Adrenal gland (tissue), 12 donors: Measurements from ENCODE around the gene MLC1. TPM values are rescaled to one million over a fixed set of nuclear protein-coding genes. Genes with fewer than 3 reads are reported as not detected.

Experiments used
- DNase-seq, 7 donors: peaks; one replicate each; pipeline ENCODE4 v3.0.0-alpha.2; 2019 to 2020
- H3K27ac ChIP-seq, 5 donors: fragments of 200-600 bp; sonication (generic) in 4 of 5; 1 replicate in 3 of 5; 2 replicates in 2 of 5; pipeline versions ENCODE4 v1.5.1 to v1.8.0; 2016 to 2020; ENCODE audit warnings: mild to moderate bottlenecking in 1 of 5
- H3K27me3 ChIP-seq: fragments of 200-600 bp; 2 replicates; pipeline ENCODE4 v1.8.0; 2021
- H3K36me3 ChIP-seq, 2 donors: fragments of 200-600 bp; replicated peaks in 1 of 2; 1 replicate in 1 of 2; 2 replicates in 1 of 2; pipeline versions ENCODE4 v1.5.1 to v1.8.0; 2018 to 2022
- H3K4me1 ChIP-seq, 2 donors: fragments of 200-600 bp; replicated peaks in 1 of 2; 1 replicate in 1 of 2; 2 replicates in 1 of 2; pipeline versions ENCODE4 v1.5.1 to v1.8.0; 2018 to 2021
- H3K4me3 ChIP-seq, 4 donors: fragments of 200-600 bp; sonication (generic) in 3 of 4; one replicate each; pipeline ENCODE4 v1.5.1; 2016 to 2018
- H3K9me3 ChIP-seq, 3 donors: fragments of 200-600 bp; sonication (generic) in 1 of 3; replicated peaks in 1 of 3; 1 replicate in 2 of 3; 2 replicates in 1 of 3; pipeline versions ENCODE4 v1.5.1 to v1.8.0; 2016 to 2021
- POLR2A ChIP-seq, 2 donors: fragments of 450-650 bp; IDR thresholded peaks; one replicate each; pipeline ENCODE4 v1.6.1; 2017; ENCODE audit warnings: antibody characterized with exemption in 2 of 2, mild to moderate bottlenecking in 2 of 2, moderate library complexity in 1 of 2
- WGBS, 4 donors: extraction: QIAGEN DNeasy Blood & Tissue Kit in 2 of 4; methylation state at CpG; one replicate each; pipeline versions ENCODE4 v1.1.5 to v1.1.7; 2013 to 2017; 5-methylcytosine and 5-hydroxymethylcytosine counted together
- intact Hi-C, 2 donors: fragments of 100-400 bp; cut with DNase I; formaldehyde crosslinking; loops; one replicate each; pipeline versions ENCODE4 v1.14.1 to v1.15.0; 2022 to 2023
- polyA plus RNA-seq, 3 donors: library from polyadenylated mRNA; stranded (reverse); fragments of 200-250 nt in 2 of 3; fragments of 350-450 nt in 1 of 3; fragmentation: Illumina TruSeq in 1 of 3; extraction: RNeasy Lipid Tissue Mini Kit (QIAGEN cat#74804) in 1 of 3; gene quantifications; one replicate each; pipeline ENCODE4 v1.2.3, GENCODE V29; 2013 to 2014
- total RNA-seq, 9 donors: library from RNA; depleted of rRNA in 4 of 9; stranded (reverse); fragments of >200 nt in 4 of 9; fragments of 120-200 nt in 1 of 9; fragmentation: NEBNext Ultra II Directional in 1 of 9; extraction: Animal tissue kit (Norgen Biotek cat#: 25700) in 1 of 9; gene quantifications; one replicate each; pipeline versions ENCODE4 v1.1.0 to v1.2.4, GENCODE V29; 2013 to 2023
- TF ChIP-seq, protein P1 (sequence below), 6 experiments: fragments of 450-650 bp in 4 of 6; fragments of 200-600 bp in 2 of 6; sonication (generic) in 1 of 6; IDR thresholded peaks; 1 replicate in 5 of 6; 2 replicates in 1 of 6; pipeline versions ENCODE4 v1.5.1 to v1.8.0; 2016 to 2021; ENCODE audit warnings: antibody characterized with exemption in 6 of 6, mild to moderate bottlenecking in 2 of 6, moderate library complexity in 1 of 6
- donor health status: healthy with polysubstance abuse.
- donor health status: Bipolar disorder and iron deficiency.
- donor health status: DM: yes; HTN: yes; CAD: no.
- donor health status: DM: no; HTN: no; CAD: no.
- donor health status: DM: no; HTN: no; CAD: no.
- donor health status: DM: yes; HTN: yes; CAD: no.

Gene MLC1
- total and polyA plus RNA-seq, 12 donors = 0.03 to 0.22 TPM; not detected in 10

DNA sequence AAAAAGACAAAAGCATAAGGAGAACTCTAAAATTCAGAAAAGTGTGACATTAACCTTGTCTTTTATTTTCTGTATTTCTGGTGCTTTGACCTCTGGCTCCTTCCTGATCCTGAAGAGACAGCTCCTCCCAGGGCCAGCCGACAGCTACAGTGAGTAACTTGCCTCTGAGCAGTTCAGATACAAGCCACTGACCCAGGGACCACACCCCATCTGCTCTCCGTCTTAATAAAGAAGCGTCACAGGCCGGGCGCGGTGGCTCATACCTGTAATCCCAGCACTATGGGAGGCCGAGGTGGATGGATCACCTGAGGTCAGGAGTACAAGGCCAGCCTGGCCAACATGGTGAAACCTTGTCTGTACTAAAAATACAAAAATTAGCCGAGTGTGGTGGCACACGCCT, 6.5 kb downstream of the MLC1 start:
- H3K9me3 ChIP-seq = no peaks in the 10 kb centered on the region
- no peak overlapping the region for H3K27ac ChIP-seq
- intact Hi-C loops = no loop called here
- DNase-seq = no peak
- H3K4me3 ChIP-seq = no peak overlapping the region
- H3K27me3 ChIP-seq = peaks cover 5% of the 10 kb centered on the region
- WGBS, 4 donors = 82 to 92% (median 84%) methylated on average over 9 of the region's 9 CpGs
- no peak for TF ChIP-seq POLR2A (IDR thresholded peaks at IDR 0.05)
- TF ChIP-seq, protein P1, sequence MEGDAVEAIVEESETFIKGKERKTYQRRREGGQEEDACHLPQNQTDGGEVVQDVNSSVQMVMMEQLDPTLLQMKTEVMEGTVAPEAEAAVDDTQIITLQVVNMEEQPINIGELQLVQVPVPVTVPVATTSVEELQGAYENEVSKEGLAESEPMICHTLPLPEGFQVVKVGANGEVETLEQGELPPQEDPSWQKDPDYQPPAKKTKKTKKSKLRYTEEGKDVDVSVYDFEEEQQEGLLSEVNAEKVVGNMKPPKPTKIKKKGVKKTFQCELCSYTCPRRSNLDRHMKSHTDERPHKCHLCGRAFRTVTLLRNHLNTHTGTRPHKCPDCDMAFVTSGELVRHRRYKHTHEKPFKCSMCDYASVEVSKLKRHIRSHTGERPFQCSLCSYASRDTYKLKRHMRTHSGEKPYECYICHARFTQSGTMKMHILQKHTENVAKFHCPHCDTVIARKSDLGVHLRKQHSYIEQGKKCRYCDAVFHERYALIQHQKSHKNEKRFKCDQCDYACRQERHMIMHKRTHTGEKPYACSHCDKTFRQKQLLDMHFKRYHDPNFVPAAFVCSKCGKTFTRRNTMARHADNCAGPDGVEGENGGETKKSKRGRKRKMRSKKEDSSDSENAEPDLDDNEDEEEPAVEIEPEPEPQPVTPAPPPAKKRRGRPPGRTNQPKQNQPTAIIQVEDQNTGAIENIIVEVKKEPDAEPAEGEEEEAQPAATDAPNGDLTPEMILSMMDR (IDR thresholded peaks at IDR 0.05) = no peak
- H3K36me3 ChIP-seq = no peaks in the 10 kb centered on the region
- H3K4me1 ChIP-seq = no peaks in the 10 kb centered on the region

DNA sequence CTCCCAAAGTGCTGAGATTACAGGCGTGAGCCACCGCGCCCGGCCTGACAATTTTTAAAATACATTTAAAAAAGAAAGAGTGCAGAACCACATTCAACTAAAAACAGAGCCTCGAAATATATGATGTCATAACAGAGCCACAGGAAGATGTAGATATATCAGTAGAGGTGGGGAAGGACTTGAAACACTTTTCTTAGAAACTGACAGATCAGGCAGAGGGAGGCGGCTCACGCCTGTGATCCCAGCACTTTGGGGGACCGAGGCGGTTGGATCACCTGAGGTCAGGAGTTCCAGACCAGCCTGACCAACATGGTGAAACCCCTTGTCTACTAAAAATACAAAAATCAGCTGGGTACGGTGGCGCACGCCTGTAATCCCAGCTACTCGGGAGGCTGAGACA, 7.0 kb downstream of the MLC1 start:
- Histone ChIP-seq H3K9me3 (no peaks in the 10 kb centered on the region), H3K27ac (no peak overlapping the region), H3K36me3 (no peaks in the 10 kb centered on the region), H3K4me1 (no peaks in the 10 kb centered on the region), H3K27me3 (peaks cover under 1% of the 10 kb centered on the region), H3K4me3 (no peak overlapping the region)
- DNase-seq = no peak
- no peak for TF ChIP-seq POLR2A (IDR thresholded peaks at IDR 0.05)
- TF ChIP-seq, protein P1 (IDR thresholded peaks at IDR 0.05) = no peak
- 86 to 97% (median 90%) methylated on average over 13 of the region's 13 CpGs for WGBS, 4 donors
- intact Hi-C loops = no loop called here

DNA sequence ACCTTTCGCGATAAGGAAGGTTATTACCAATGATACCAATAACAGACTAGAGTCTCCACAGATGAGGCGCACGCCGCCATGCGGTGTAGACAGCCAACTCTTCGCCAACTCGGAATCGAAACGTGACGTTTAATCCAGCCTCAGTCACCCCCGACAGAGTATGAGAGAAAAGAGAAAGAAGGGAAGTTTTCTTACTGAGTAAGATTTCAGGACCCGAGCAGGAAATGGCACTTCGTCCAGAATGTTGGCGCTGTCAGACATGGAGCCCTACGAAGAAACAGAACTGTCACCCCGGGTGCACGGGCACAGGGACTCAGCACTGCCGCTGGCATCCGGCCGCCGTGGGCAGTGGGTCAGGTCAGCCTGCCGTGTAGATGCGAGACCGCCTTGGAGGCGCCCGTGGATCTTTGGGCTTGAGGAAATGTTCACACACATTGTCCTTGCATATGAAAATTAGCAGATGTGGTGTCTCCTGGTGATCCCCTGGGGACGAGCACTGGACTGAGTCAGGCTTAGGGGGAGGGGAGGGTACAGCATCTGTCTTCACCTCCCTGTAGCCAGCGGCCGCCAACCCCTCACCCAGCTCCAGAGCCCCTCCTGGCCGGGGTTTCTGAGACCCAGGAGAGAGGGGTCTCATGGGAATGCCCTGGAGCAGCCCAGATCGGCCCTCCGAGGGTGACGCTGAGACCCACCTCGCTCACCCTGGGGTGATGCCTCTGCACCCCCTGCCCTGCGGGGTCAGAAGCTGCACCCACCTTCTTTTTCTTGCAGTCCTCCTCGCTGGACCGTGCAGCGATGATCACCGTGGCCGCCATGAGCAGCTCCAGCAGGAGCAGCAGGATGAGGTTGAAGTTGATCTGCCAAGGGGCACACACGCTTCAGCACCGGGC, 8.3 kb downstream of the MLC1 start:
- Histone ChIP-seq H3K36me3 (no peaks in the 10 kb centered on the region), H3K4me1 (no peaks in the 10 kb centered on the region), H3K27me3 (peaks cover 5% of the 10 kb centered on the region), H3K4me3 (no peak overlapping the region), H3K9me3 (no peaks in the 10 kb centered on the region), H3K27ac (no peak overlapping the region)
- DNase-seq = no peak
- intact Hi-C loops = no loop called here
- TF ChIP-seq, protein P1 (IDR thresholded peaks at IDR 0.05) = no peak
- TF ChIP-seq POLR2A (IDR thresholded peaks at IDR 0.05) = no peak
- 81 to 88% (median 83%) methylated on average over 35 to 43 of the region's 43 CpGs for WGBS, 4 donors

DNA sequence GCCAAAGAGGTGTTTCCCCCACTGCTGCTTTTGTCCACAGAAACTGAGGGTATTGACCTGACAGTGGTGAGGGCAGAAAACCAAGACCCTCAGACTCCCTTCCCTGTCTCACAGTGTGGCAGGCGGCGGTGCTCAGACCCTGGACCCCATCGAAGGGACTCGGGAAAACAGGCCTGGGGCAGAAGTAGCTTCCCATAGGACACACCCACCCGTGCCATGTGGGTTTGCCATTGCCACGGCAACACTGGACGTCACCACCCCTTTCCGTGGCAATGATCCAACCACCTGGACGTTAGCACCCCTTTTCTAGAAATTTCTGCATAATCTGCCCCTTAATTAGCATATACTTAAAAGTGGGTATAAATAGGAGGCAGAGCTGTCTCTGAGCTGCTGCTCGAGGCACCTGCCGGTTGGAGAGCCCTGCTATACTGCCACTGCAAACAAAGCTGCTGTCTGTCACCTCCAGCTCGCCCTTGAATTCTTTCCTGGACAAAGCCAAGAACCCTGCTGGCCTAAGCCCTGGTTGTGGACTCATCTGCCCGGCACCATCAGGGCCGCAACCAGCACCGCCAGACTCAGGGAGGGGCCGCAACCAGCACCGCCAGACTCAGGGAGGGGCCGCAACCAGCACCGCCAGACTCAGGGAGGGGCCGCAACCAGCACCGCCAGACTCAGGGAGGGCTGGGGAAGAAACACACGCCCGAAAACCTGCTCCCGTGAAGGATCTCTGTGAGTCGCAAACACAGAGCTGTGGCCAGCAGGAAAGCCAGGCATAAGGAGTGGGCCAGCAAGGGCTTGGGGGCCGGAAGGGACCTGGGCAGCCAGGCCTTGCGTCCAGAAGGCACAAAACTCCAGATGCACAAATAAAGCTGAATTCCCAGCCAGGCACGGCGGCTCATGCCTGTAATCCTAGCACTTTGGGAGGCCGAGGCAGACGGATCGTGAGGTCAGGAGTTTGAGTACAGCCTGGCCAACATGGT, 10.4 kb downstream of the MLC1 start:
- Histone ChIP-seq H3K27ac (no peak overlapping the region), H3K4me1 (no peaks in the 10 kb centered on the region), H3K9me3 (no peaks in the 10 kb centered on the region), H3K27me3 (peaks cover 7% of the 10 kb centered on the region), H3K4me3 (no peak overlapping the region), H3K36me3 (no peaks in the 10 kb centered on the region)
- DNase-seq = no peak
- intact Hi-C loops = no loop called here
- TF ChIP-seq, protein P1 (IDR thresholded peaks at IDR 0.05) = no peak
- TF ChIP-seq POLR2A (IDR thresholded peaks at IDR 0.05) = no peak
- 69 to 84% (median 76%) methylated on average over 18 to 32 of the region's 32 CpGs for WGBS, 4 donors
